GM18873 (cell line): Measurements from ENCODE around the gene HOXC9.

Source experiments
- ATAC-seq: cut with Tn5 transposase; IDR thresholded peaks from one replicate; pipeline ENCODE4 v1.9.1; 2021; ENCODE audit warnings: mild to moderate bottlenecking, moderate library complexity, moderate number of reproducible peaks; ENCODE audit not compliant: unreplicated experiment, low FRiP score

HOXC9 gene

GRCh38 chr12:54000116-54001114 lies at the start of gene HOXC9:
Gene HOXC9 (plus strand): TSS chr12:54000161. CDS start chr12:54000189, 28 bp downstream.
- ATAC-seq: no peak

GRCh38 chr12:53950437-53950773 lies 49.6 kb upstream of the HOXC9 start:
- ATAC-seq: no peak

GRCh38 chr12:53950789-53951576 lies 49.0 kb upstream of the HOXC9 start:
- no peak for ATAC-seq

- ATAC-seq: no peak
Observed at GRCh38 chr12:53951577-53952334, 48.2 kb upstream of the HOXC9 start.

GRCh38 chr12:53952335-53952694 lies 47.6 kb upstream of the HOXC9 start:
- no peak for ATAC-seq

GRCh38 chr12:53952871-53953734 lies 46.9 kb upstream of the HOXC9 start:
- no peak for ATAC-seq

- ATAC-seq: no peak
Observed at GRCh38 chr12:53953831-53954693, 45.9 kb upstream of the HOXC9 start.

- ATAC-seq: no peak
Observed at GRCh38 chr12:53954694-53955035, 45.3 kb upstream of the HOXC9 start, which contains the start of gene HOXC12. Gene HOXC12 (plus strand): TSS chr12:53954903. CDS start chr12:53954930, 27 bp downstream.

- ATAC-seq: no peak
Observed at GRCh38 chr12:53955036-53955775, 44.8 kb upstream of the HOXC9 start.

- ATAC-seq: no peak
Observed at GRCh38 chr12:53955776-53956250, 44.1 kb upstream of the HOXC9 start.

GRCh38 chr12:53956251-53956887 lies 43.6 kb upstream of the HOXC9 start:
- no peak for ATAC-seq

GRCh38 chr12:53956914-53957536 lies 42.9 kb upstream of the HOXC9 start:
- no peak for ATAC-seq

GRCh38 chr12:53958128-53958527 lies 41.8 kb upstream of the HOXC9 start:
- ATAC-seq: no peak

GRCh38 chr12:53959314-53959713 lies 40.6 kb upstream of the HOXC9 start:
- no peak for ATAC-seq

- ATAC-seq: no peak
Observed at GRCh38 chr12:53960187-53961024, 39.6 kb upstream of the HOXC9 start.

GRCh38 chr12:53961025-53961761 lies 38.8 kb upstream of the HOXC9 start:
- no peak for ATAC-seq
